Vagina (tissue), 2 donors: ENCODE measurements around the gene AASDH.

Source experiments
- POLR2AphosphoS5 ChIP-seq, 2 donors: sonication (generic); formaldehyde crosslinking; IDR thresholded peaks; one replicate each; pipeline ENCODE4 v1.9.0; 2017; ENCODE audit warnings: antibody characterized with exemption in 2 of 2, mild to moderate bottlenecking in 2 of 2, low read depth in 1 of 2; ENCODE audit not compliant: insufficient read depth in 1 of 2
- TF ChIP-seq, protein P1 (sequence below), 3 experiments: fragments of 450-650 bp in 2 of 3; fragments of 200-600 bp in 1 of 3; sonication (generic) in 1 of 3; IDR thresholded peaks; one replicate each; pipeline ENCODE4 v1.5.1; 2017 to 2019; ENCODE audit warnings: antibody characterized with exemption in 3 of 3, mild to moderate bottlenecking in 2 of 3, moderate library complexity in 2 of 3

DNA sequence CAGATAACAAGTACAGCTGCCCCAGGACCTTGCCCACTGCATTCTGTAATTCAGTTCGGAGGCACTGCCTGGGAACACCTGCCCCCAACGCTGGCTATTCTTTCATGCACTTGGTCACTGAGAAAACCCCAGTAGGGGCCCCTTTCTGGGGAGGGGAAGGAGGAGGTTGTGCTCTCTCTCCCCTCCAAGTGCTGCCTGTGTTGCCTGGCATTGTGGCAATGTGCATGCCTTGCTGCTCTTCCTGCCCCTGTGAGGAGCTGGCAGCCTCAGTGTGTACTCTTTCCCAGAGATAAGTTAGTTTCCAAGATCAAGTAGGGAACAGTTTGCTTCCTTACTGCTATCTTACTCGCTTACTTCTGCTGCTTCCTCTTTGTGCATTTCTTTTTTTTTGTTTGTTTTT lies 90.8 kb downstream of the AASDH start:
- no peak for TF ChIP-seq POLR2AphosphoS5 (IDR thresholded peaks at IDR 0.05; ENCODE audit: insufficient read depth in 1 of 2, low read depth in 1 of 2)
- TF ChIP-seq, protein P1, sequence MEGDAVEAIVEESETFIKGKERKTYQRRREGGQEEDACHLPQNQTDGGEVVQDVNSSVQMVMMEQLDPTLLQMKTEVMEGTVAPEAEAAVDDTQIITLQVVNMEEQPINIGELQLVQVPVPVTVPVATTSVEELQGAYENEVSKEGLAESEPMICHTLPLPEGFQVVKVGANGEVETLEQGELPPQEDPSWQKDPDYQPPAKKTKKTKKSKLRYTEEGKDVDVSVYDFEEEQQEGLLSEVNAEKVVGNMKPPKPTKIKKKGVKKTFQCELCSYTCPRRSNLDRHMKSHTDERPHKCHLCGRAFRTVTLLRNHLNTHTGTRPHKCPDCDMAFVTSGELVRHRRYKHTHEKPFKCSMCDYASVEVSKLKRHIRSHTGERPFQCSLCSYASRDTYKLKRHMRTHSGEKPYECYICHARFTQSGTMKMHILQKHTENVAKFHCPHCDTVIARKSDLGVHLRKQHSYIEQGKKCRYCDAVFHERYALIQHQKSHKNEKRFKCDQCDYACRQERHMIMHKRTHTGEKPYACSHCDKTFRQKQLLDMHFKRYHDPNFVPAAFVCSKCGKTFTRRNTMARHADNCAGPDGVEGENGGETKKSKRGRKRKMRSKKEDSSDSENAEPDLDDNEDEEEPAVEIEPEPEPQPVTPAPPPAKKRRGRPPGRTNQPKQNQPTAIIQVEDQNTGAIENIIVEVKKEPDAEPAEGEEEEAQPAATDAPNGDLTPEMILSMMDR (IDR thresholded peaks at IDR 0.05) = no peak
